HT1080 (cell line): ENCODE data around the gene TTC9B. TPM values are rescaled to one million over a fixed set of nuclear protein-coding genes. Genes with fewer than 3 reads are reported as not detected.

ENCODE experiments used
- DNase-seq: peaks from one replicate; pipeline ENCODE4 v3.0.0-alpha.2; 2015; ENCODE audit warnings: low read depth
- total RNA-seq: library from RNA; depleted of rRNA; stranded (reverse); fragments of >200 nt; shearing (Covaris generic); gene quantifications from 2 replicates; pipeline ENCODE4 v1.2.3, GENCODE V29; 2014

TTC9B gene
- total RNA-seq, 1 experiment from 2014 or later: 0.63 TPM

DNA sequence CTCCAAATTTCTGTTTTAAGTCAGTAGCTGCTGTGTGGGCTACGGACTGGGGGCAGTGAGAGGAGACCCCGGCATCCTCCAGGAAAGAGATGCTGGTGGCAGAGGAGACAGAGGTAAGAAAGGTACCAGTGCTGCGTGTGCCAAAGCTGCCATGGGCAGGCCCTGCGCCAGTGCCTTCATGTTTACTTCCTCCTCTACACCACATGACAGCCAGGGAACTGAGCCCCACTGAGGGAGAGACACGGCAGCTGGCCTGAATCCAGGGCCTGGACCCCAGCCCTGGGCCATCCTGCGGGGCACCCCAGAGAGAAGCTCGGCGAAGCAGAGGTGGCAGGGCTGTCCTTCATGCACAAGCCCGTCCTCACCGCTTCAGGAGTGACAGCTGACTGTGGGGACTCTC, 31.0 kb upstream of the TTC9B start:
- no peak for DNase-seq

DNA sequence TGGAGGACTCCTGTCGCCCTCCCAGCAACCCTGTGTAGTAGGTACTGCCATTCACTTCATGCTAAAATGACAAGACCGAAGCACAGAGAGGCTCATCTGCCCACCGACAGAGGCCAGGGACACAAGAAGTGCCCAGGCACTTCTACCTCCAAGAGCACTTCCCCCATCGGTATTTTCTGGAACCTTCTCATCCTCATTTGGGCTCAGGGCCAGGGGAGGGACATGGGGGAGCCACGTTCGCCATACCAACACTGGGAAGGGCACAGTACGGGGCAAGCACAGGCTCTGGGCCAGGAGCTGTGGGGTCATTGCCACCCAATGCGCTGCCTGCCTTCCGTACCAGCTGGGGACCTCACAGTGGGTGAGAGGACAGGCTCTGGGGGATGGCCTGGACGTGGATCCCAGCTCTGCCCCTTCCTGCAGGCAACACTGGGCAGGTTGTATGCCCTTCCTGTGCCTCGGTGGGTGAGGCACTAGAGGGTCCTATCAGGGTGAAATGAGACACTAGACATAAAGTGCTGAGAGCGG, 29.6 kb upstream of the TTC9B start:
- no peak for DNase-seq

DNA sequence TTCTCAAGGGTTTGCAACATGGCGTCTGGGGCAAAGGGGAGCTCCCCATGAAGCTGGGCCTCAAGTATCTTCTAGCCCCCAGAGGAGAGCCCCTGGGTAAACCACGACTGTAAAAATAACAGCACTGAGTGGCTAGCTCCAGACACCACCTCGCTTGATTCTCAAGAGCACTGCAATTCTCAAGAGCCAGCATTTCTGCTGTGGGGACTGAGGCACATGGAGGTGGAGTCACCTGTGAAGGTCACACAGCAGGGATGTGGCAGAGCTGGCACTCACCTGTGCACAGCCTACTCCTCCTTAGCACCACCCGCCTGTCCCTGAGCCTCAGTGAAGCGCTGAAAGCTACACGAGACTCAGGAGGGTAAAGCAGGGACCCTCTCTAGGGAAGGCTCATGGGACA, 29.0 kb upstream of the TTC9B start:
- no peak for DNase-seq

DNA sequence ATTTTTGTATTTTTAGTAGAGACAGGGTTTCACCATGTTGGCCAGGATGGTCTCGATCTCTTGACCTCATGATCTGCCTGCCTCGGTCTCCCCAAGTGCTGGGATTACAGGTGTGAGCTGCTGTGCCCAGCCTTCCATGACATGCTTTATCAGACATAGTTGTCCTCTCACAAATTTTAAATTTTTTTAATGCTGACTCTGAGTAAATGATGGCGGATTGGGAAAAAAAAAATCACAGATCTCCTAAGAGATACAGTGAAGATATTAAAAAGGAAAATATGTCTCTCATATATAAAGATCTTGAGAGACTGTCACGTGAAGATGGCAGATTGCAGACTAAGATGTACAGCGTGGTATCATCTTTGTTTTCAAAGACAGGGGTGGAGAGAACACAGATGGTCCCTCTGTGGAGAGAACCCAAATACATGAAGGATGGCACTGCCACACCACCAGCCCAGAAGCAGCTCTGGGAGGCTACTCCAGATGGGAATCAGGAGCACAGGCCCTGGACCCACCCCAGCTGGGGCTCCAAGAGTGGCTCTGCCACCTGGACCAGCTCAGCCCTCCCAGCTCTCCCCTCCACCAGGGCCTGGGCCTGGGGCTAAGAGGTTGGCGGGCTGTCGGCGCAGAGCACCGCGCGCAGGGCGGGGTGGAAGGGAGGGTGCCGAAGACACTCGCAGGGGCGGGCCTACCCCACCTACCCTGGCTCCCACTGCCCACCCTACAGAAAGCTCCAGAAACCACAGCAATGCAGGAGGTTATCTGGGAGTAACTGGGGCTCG, 28.3 kb upstream of the TTC9B start:
- no peak for DNase-seq

DNA sequence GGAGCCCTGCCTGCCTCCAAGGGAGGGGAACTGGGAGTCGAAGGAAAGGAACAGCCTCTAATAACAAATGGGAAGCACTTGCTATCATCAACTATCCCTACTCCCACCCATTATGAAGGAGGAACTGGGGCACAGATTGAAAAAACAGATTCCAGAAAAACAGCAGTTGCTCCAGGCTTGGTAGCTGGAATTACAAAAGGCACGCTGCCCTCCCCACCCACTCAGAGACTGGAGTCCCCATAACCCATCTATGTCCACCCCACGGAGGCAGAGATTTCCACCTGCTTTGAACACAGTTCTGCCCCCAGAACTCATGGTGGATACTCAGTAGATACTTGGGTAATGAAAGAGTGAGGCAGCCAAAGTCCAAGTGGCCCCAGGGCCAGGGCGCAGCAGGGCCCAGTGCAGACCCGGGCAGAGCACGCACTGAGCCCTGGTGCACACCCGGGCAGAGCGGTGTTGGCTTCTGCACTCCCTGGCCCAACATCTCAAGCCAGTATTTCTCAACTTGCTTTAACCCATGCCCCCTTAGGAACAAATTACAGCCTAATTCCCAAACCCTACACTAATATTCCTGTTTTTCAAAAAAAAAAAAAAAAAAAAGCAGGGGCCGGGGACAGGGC, 27.4 kb upstream of the TTC9B start:
- DNase-seq: no peak

DNA sequence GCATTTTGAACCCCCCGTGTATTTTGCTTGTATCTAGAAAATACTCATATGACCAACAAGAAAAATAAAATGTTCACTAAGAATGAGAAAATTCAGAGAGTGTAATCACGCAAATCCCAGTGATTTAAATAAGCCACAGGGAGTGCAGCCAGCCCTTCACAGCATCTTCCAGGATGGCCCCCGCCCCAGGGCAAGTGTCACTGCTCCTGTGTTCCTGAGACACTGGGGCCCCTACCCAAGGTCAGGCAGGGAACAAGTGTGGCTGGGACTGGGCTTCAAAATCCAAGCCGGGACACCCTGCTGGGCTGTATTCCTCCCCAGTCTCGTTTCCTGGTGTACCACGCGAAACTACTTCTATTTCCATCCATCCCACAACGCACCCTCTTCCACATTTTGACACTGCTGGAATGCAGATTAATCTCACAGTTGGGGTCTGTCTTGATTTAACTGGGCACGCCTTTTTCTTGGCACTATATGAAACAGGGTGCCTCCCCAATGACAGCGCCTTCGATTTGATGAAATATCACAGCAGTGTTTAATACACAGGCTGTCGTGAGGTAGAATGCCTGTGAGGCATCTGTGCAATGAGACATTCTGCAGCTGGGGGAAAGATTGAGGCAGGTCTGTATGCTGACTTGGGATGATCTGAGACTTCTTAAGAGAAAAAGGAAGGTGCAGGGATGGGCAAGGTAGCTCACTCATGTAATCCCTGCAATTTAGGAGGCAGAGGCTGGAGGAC, 26.6 kb upstream of the TTC9B start:
- DNase-seq: no peak

DNA sequence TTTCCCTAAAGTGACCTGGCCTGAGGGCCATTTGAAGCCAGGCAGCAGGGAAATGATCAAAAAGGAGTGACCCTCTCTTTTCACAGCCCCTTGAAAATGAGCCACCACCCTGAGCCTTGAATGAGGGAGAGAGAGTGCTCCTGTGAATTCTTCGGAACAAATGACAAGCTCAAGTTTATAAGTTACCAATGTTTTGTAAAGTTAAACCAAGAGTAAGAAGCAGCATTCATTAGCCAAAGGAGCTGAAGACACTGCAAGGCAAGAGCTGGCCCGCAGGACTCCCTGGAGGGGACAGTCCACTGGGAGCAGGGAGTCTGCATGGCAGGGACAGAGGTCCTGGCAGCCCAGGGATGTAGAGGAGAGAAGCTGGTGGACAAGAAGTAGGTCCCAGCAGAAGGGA, 25.0 kb upstream of the TTC9B start:
- no peak for DNase-seq

DNA sequence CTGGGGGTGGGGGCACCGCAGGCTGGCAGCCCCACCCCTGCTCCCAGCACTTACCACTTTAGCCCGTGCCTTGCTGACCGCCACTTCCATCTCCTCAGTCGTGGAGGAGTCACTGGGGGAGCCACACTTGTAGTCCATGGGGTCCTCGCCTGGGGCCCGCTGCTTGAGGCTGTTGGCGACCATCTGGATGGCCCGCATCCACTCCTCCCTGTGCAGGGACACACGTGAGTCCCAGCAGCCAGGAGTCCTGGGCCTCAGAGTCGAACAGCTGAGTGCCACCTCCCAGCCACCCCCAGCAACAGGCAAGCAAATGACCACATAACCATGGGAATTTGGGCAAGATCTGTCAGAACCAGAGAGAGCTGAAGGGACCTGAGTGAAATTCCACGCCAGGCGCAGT, 24.3 kb upstream of the TTC9B start:
- DNase-seq: no peak

DNA sequence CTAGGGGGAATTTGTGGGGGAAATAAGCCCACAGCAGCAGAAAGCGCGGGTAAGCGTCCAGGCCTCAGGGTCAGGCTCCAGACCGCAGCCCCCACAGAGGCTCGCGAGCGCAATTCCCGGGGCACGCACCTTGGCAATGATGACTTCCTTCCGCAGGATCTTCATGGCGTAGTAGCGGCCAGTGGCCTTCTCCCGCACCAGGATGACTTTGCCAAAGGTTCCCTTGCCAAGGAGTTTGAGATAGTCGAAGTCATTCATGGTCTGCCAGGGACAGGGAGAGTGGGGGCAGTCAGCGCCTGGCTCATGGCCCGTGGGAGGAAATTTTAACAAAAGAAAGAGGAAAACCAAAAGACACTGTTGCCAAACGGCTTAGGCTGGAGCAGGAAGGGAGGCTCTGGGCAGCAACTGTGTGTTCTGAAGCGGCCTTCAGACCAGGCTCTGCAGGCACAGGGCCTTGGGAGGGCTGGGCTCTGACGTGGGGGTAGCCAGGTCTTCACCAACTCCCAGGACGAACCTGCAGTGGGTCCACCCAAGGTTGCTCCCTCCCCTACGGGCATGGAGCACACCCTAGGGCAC, 23.7 kb upstream of the TTC9B start:
- DNase-seq: no peak

DNA sequence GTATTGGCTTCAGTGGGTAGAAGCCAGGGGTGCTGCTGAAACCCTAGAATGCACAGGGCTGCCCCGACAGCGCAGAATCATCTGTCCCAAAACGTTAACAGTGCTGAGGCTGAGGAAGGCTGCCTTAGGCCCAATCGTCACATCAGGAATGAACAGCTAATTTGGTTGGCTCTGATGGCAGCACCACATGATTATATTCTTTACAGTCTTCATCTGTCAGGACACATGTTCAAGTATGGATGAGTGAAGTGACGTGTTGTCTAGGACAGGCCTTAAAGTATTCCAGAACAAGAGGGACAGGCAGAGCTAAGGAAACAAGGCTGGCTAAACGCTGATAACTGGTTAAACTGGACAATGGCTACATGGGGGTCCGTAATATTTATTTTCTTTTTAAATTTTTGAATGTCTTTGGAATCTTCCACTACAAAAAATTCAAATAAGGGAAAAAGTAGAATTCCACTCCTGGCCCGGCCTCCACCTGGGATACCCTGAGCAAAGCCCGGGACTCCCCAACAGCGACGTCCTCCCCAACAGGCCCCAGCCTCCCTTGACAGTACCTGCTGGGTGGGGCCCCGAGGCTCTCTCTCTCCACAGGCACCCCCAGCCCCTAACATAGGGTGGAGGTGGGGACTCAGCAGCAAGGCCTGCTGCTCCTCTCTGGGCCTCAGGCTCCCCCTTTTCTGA, 23.1 kb upstream of the TTC9B start:
- no peak for DNase-seq

DNA sequence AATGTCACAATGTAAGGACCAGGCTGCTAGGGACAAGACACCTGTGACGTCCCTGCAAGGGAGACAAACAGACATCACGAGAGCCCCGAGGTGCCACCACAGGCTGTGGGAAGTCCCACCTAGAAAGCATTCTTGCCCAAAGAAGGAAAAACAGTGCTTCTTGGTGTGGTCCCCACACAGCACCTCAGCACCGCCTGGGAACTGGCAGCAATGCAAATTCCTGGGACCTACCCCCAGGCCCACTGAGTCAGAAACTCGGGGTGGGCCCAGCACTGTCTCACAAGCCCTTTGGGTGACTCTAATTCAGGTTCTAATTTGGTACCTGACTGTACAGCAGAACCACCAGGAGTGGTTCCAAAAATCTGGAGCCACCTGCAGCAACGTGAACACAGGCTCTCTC, 22.1 kb upstream of the TTC9B start:
- DNase-seq: no peak

DNA sequence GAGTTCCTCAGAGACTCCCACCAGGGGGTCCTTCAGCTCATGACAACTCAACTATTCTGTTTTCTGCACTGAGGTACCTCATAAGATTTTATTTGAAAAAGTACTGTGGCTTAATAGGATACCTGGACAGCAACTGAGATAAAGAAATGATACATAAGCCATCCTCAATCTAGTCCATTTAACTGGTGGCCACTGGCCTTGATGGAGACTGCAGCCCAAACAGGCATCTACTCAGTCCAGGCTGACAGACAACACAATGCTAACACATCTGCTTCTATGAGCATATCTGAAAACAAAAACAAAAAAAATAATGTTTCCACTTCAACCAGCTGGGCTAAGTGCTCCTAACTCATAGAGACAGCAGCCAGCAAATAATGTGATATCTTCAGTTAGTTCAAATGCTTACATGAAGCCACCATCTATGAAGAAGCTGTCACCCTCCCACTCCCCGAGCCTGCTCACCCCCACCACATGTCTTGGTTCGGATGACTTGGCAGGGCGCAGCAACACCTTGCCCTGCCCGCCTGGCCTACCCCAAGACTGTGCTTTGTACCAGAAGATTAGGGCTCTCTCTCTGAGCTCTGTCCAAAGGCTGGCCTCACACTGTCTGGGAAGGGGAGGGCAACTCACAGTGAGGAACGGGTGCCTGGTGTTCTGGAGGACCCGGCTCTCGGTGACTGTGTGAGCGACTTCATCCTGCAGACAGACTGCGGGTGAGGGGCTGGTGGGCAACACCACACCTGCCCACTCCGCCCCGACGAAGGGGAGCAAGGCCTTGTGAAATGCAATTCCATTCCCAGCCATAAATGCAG, 21.4 kb upstream of the TTC9B start:
- no peak for DNase-seq

DNA sequence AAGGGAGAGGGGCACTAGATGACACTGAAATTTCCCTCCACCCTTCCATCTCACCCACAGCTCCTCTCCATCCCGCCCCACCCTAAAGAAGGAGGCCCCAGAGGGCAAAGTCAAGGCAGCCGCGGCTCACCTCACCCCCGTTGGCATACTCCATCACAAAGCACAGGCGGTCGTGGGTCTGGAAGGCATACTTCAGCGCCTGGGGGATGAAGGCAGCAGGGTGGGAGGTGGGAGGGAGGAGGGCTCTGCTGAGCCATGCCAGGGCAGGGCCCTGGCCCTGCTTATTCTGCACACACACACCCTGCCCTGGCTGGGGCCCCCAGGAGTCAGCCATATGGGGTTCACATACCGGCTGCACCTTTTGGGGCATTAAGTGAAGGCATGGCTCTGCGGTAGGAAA, 20.6 kb upstream of the TTC9B start:
- DNase-seq: no peak

DNA sequence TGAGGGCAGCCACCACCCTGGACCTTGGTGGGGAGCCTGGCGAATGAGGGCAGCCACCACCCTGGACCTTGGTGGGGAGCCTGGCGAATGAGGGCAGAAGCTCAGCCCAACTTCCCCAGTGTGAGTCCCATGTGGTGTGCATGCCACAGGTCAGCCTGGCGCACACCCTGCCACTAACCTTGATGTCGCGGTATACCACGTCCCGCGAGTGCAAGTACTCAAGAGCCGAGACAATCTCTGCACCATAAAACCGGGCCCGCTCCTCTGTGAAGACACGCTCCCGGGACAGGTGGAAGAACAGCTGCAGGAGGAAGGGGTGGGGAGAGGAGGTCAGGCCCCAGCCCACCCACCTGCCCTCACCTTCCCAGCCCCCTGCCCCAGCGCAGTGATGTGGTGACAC, 19.6 kb upstream of the TTC9B start:
- no peak for DNase-seq

DNA sequence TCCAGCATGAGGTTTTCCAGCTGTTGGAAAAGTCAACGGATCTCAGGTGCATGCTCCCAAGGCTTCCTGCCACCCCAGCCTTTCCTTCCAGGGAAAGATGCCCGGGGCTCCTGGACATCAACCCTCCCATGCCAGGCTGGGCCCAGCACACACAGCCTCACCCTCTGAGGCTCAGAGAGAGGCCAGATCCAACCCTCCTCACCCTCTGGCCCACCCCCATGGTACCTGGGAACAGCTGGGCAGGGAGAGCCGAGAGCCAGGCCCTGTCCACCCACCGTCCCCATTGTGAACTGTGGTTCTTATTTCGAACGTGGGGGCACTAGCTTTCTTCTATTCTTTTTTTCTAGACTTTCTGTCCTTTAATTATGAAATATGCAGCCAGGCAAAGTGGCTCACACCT, 18.2 kb upstream of the TTC9B start:
- no peak for DNase-seq

DNA sequence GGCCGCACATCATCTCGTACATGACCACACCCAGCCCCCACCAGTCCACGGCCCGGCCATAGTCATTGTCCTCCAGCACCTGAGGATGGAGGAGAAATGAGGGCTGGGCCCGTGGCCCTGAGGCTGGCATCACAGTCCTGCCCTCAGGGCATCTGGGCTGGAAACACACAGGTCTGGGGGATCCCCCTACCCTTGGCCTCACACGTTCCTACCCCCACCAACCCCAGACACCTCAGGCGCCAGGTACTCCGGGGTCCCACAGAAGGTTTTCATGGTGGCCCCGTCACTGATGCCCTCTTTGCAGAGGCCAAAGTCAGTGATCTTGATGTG, 17.8 kb upstream of the TTC9B start:
- no peak for DNase-seq

DNA sequence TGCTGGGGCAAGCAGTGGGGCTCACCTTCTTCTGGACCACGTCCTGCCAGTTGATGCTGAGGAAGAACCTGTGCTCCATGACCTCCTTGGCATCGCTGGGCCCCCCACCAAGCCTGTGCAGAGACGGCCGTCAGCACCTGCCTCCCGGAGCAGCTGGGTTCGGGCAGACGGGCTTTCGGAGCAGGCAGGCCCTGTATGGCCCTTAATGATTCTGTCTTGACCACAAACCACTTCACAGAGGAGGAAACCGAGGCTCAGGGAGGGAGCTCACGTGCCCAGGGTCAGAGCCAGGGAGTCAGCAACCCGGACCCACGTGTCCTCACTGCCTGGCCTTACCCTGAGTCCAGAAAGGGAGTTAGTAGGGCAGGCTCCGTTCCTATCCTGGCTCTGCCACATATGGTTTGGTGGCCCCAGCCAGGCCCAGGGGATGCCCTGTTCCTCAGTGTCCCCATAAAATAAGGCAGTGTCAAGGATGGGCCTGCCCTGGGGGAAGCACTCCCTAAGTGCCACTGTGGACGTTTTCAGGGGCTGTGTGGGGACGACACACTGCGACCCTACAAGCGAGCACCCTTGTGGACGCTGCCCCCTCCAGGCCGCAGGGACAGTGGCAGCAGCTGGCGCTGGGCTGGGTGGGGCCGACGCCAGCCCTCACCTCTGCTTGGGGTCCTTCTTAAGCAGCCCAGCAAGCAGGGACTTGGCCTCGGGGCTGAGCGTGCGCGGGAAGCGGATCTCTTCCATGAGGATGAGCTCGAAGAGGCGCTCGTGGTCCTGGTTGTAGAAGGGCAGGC, 17.2 kb upstream of the TTC9B start:
- DNase-seq: no peak

DNA sequence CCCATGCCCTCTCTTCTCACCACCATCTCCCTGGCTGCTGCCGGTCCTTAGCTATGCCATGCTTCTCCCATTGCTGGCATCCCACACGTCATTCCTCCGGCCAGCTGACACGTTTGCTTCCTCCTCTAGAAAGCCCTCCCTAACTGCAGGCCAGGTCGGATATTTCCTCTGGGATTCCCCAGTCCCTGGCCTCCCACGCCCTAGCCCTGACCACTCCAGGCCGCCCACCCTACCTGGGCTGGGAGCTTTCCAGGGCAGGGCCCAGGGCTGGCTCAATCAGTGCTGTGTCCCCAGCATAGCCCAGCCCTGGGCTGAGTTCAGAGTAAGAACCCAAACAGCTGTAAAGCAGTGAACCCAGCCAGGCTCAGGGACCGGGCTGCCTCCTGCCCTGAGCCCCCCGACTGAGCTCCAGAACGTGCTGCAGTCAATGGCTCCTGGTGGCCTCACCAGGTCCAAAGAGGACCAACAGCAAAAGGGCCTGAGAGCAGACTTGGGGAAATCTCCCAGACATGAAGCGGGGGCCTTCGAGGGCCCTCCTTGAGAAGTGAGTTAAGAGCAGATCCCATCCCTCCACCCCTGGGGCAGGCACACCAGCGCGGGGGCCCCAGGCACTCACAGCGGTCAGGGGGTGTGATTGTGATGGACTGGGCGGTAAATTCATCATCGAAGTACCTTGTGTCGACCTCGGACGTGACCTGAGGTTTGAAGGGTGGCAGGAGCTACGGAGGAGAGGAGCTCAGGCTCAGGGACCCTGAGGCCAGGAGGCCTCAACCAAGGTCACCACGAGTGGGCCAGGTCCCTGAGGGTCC, 16.4 kb upstream of the TTC9B start:
- no peak for DNase-seq

DNA sequence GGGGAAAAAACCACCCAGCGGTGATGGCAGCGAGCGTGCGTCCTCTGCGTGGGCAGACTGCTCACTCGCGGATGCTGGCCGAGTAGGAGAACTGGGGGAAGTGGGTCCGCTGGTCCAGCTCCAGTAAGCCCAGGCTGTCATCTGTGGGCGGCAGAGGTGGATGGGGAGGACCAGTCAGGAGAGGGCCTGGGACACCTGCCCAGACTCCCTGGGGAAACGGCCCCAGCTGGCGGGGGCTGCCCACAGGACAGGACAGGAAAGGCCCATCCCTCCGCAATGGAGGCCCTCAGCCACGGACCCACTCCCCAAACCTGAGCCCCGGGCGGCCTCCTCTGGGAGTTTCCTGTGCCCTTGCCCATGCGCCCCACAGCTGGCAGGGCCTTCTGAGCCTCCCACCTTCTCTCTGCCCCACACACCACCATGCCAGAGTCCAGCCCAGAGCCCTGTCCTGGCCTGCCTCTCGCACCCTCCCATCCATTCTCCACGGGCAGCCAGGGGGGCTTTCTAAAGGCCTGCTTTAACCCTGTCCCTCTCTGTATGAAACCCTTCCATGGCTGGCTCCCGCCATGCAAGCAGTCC, 15.7 kb upstream of the TTC9B start:
- DNase-seq: no peak
